Mammary epithelial cell (primary cell): Measurements from ENCODE around the gene SEMA3B.

ENCODE experiments used
- CTCF ChIP-seq, 2 donors: IDR thresholded peaks in 1 of 2; conservative IDR thresholded peaks in 1 of 2; 2 replicates each; pipeline ENCODE4 v1.5.1; 2011 to 2012; ENCODE audit warnings: inconsistent platforms in 2 of 2, low read length in 2 of 2, mild to moderate bottlenecking in 2 of 2, control low read depth in 1 of 2, low read depth in 1 of 2; ENCODE audit not compliant: insufficient read depth in 1 of 2; ENCODE audit errors: extremely low read depth in 1 of 2
- EZH2 ChIP-seq: IDR thresholded peaks from 2 replicates; pipeline ENCODE4 v1.6.1; 2012; ENCODE audit warnings: low read length, inconsistent platforms, borderline replicate concordance

GRCh38 chr3:50233176-50233575, 35.8 kb upstream of the SEMA3B start:
- TF ChIP-seq CTCF (conservative IDR thresholded peaks at IDR 0.05 in 1 of 2, IDR thresholded peaks at IDR 0.05 in 1 of 2; ENCODE audit: extremely low read depth in 1 of 2, insufficient read depth in 1 of 2, low read depth in 1 of 2, low read length in 2 of 2) (no peak), EZH2 (no peak)
